GM18909 (cell line): ENCODE data around the gene DSCAM.
"Not testable (repeated sequence)": the region's sequence is repeated elsewhere in the genome, so short reads cannot be mapped to it uniquely, and the experiment has no call there.

Source experiments
- ATAC-seq: cut with Tn5 transposase; IDR thresholded peaks from one replicate; pipeline ENCODE4 v1.9.1; 2021; ENCODE audit warnings: mild to moderate bottlenecking; ENCODE audit not compliant: unreplicated experiment, poor library complexity

DSCAM gene

DNA sequence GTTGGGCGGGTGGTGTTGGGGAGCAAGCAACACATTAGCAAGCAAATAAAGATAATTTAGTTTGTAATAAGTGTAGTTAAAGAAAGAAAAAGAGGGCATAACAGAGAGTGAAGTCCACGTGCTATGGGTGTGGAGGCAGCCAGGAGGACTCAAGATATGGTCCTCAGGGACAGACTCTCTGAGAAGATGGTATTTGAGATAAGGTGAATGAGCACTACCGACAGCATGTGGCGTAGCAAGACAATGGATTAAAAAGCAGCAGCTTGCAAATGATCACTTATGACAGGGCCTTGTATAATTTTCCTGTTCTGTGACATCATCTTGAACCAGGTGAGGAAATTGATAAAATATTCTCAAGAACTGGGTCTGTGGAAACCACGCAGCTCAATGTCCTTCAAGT, 491.9 kb downstream of the DSCAM start:
- no peak for ATAC-seq

- ATAC-seq: no peak
These were observed 496.0 kb downstream of the DSCAM start for GRCh38 chr21:40351006-40351405.

GRCh38 chr21:40349591-40349990, 497.4 kb downstream of the DSCAM start:
- no peak for ATAC-seq

GRCh38 chr21:40345711-40346321, 501.1 kb downstream of the DSCAM start:
- ATAC-seq: no peak

- ATAC-seq: no peak
These were observed 506.6 kb downstream of the DSCAM start for GRCh38 chr21:40340357-40340756.

DNA sequence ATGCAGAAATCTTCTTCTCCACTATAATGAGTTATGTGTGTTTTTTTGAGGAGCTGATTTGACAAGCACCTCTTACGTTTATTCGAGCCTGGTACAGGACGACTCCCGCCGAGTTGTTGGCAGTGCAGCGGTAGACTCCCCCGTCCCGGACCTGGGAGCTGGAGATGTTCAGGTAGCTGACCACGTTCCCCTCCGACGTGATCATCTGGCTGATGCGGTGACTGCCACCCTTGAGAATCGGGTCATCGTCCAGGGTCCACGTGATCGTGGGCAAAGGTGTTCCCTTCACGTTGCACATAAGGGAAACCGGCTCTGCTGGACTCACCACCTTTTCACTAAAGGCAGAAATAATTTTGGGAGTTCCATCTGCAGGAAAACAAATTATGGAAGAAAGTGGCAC, 507.9 kb downstream of the DSCAM start:
- no peak for ATAC-seq

- no peak for ATAC-seq
These were observed 509.0 kb downstream of the DSCAM start for GRCh38 chr21:40337981-40338380.

GRCh38 chr21:40335704-40336103, 511.3 kb downstream of the DSCAM start:
- ATAC-seq: no peak

DNA sequence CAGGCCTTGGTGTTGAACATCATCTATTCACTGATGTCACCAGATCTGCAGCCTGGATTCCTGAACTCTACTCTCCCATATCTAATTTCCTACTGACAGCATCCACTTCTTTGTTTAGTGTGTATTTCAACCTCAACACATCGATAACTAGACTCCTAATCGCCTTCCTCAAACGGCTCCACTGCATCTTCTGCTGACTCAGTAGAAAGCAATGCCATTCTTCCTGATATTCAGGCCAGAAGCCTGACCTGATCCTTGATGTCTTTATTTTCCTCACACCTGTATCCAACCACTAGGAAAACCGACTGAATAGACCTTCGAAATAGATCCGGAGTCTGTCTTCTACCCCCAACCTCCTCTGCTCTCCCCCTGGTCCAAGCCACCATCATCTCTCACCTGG, 512.8 kb downstream of the DSCAM start:
- ATAC-seq: no peak

- no peak for ATAC-seq
These were observed 513.2 kb downstream of the DSCAM start for GRCh38 chr21:40333731-40334130.

GRCh38 chr21:40331804-40332203, 515.2 kb downstream of the DSCAM start:
- no peak for ATAC-seq

DNA sequence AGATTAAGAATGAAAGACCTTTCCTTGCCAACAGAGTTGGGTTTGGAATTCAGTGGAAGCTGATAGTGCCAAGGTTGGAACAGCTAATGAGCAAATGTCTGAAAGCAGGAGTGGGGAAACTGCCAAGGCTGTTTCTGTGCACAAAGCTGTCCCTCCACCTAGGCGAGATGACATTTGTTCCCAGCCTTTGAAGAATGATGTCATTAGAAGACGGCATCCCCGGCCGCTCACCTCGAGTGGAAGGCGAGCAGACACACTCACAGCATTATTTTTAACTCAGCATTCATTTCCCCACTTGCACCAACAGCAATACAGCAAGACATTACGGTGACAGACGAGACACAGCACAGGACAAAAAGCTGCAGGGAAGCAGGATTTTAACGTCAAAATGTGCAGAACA, 515.8 kb downstream of the DSCAM start:
- no peak for ATAC-seq

DNA sequence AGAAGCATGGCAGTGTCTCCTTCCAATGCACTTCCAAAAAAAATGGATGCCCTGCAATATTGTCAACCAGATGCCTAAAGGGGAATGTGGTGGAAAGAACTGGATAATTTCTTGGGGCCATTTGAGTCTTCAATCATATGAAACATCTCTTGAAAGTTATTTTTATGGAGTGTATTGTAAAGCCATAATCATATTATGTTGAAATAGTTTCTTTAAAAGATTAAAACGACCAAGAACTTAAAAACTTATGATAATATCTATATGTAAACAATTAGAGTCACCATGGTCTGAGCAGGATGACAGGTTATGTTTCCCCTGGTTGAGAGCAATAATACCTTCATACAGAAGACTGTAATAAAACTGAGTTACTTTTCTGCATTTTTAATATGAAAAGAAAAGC, 522.6 kb downstream of the DSCAM start:
- no peak for ATAC-seq

- ATAC-seq: not testable (repeated sequence)
These were observed 526.2 kb downstream of the DSCAM start for GRCh38 chr21:40320718-40321117.

GRCh38 chr21:40318371-40318770, 528.6 kb downstream of the DSCAM start:
- ATAC-seq: no peak

DNA sequence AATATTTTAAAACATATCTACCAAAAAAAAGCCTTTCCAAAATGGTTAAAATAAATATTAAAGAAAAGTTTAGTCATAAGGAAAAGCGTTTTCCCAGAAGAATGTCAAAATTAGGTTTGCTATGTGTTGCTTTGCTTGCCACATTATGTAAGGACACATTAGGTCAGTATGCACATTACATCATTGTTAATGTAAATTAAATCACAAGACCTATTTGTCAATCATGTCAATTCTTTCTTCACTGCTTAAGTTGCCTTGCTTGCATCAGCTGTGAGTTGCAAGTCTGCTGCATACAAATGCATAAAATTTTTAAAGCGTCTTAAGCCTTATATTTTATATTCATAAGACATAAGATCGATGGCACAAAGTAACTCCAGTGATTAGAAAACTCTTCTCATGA, 530.9 kb downstream of the DSCAM start:
- no peak for ATAC-seq

DNA sequence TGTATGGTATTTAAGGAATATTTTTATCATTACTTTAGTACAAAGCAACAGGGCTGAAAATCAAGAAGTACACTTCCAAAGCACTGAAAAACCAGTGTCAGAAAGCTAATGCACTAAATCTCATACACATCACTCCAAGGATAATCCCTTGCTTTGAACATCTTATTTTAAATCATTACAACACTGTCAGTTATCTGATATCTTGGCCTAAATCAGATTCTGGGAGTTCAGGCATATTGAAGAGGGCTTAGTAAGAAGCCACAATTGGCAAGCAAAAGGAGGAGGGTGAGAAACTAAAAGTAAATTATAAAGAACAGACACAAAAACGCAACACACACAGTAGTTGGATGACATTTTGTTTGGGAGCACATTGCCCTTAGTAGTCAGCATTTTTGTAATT, 531.3 kb downstream of the DSCAM start:
- ATAC-seq: no peak

- no peak for ATAC-seq
These were observed 533.7 kb downstream of the DSCAM start for GRCh38 chr21:40313260-40313659.

DNA sequence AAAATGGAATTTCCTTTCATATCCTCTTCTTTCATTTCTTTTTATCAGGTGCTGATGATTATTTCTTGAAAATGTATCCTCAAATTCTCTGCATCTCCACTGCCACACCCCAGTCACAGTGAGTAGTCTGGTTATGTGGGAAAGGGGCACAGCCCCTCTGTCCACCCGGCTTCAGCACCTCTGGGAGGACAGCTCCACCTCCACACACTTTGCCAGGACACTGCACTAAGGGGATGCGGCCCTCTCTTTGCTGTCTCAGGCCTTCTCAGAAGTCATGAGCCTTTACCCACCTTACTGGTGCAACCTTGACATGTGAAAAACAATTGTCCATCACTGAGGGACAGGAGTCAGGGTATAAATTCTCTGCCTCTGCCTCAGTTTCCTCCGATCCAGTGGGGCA, 546.7 kb downstream of the DSCAM start:
- no peak for ATAC-seq

- ATAC-seq: no peak
These were observed 547.5 kb downstream of the DSCAM start for GRCh38 chr21:40299451-40299850.

DNA sequence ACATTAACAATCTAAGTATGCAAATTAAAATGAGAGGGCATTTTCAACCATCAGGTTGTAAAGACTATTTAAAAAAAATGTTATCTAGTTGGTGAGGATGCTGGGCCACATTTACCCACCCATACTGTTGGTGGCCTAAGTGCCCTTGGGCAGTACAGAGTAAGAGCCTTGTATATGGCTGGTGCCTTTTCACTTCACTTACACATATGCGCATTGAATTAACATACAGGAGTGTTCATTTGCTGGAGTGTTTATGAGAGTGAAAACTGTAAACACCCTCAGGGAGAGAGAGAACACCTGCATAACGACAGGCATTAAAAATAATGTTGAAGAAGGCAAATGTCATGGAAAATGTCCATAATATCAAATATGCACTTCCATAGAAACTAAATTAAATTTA, 552.6 kb downstream of the DSCAM start:
- ATAC-seq: no peak

DNA sequence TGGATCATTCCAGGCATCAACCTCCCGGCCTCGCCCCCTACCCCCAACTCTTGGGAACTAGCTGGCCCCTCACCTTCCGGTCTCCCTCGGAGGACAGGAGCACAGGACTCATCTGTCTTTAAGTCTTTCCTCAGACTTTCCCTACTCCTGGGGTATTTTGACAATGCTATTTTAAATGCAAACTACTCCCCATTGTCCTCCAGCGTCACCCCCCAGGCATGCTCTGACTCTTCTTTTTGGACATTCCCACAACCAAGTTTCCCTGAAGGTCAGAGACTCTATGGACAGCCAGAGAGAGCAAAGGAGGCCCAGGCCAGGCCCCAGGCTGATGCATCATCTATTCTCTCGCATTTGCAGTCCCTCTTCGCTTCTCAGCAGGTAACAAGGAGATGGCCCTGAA, 555.4 kb downstream of the DSCAM start:
- no peak for ATAC-seq

DNA sequence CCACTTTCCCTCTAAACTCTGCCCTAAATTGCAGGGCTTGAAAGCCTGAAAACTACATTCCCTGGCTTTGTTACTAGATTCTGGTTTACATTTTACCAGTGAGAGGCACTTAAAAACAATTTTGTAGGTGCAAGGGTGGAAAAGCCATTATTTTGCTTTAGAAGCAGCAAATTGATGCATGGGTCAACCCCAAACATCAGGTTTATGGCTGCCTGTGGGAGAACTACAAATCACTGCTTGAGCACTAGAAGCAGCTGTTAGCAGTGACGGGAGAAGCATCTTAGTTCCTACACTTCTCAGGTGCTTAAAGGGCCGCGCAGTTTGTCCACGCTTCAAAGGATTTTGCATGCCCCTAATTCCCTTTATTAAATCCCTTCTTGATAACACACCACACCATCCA, 562.5 kb downstream of the DSCAM start:
- ATAC-seq: no peak
